DND-41 (cell line): ENCODE results near the gene FAM228B.

ENCODE experiments used
- EZH2 ChIP-seq: IDR thresholded peaks from 3 replicates; pipeline ENCODE4 v1.6.1; 2012; ENCODE audit warnings: borderline replicate concordance, low read depth, mild to moderate bottlenecking, moderate library complexity, low read length, inconsistent platforms; ENCODE audit not compliant: severe bottlenecking
- TF ChIP-seq, protein P1 (sequence below): IDR thresholded peaks from 2 replicates; pipeline ENCODE4 v1.5.1; 2012; ENCODE audit warnings: borderline replicate concordance, low read length, moderate library complexity, mild to moderate bottlenecking; ENCODE audit not compliant: poor library complexity, severe bottlenecking; ENCODE audit errors: extremely low read depth

DNA sequence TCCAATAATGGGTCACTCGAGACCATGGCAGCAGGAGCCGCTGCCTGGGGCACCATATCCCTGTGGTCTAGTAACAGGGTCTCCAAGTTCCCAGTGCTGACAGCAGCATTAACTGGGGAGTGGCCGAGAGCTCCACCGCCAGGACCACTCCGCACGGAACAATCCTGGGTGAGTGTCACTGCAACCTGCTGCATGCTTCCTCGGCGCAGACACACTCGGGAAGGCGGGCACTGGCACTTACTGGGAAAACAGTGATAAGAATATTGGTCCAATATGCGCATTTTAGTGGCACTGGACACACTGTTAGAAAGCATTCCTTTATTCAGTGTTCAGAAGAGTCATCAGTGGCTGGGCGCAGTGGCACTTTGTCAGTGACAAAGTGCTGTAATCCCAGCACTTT, 81.2 kb downstream of the FAM228B start:
- TF ChIP-seq, protein P1, sequence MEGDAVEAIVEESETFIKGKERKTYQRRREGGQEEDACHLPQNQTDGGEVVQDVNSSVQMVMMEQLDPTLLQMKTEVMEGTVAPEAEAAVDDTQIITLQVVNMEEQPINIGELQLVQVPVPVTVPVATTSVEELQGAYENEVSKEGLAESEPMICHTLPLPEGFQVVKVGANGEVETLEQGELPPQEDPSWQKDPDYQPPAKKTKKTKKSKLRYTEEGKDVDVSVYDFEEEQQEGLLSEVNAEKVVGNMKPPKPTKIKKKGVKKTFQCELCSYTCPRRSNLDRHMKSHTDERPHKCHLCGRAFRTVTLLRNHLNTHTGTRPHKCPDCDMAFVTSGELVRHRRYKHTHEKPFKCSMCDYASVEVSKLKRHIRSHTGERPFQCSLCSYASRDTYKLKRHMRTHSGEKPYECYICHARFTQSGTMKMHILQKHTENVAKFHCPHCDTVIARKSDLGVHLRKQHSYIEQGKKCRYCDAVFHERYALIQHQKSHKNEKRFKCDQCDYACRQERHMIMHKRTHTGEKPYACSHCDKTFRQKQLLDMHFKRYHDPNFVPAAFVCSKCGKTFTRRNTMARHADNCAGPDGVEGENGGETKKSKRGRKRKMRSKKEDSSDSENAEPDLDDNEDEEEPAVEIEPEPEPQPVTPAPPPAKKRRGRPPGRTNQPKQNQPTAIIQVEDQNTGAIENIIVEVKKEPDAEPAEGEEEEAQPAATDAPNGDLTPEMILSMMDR: no peak
- TF ChIP-seq EZH2: no peak
